ENCODE data around the gene TFB1M.

DNA sequence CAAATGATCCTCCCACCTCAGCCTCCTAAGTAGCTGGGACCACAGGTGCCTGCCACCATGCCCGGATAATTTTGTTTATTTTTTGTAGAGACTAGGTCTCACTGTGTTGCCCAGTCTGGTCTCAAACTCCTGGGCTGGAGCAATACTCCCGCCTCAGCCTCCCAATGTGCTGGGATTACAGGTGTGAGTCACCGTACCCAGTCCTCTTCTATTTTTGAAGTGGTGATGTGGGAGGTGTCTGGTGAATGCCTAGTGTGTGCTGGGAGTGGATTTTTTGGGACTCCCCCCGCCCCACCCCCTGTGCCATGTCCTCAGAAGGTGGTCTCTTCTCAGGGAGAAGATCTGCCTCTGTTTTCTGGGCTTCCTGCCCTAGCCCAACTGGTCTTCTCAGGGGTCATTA lies 98.4 kb downstream of the TFB1M start:
- TF ChIP-seq FOXP2 (optimal IDR thresholded peaks at IDR 0.05; ENCODE audit: control extremely low read depth, extremely low read length, insufficient read depth) (no peak), EZH2 (IDR thresholded peaks at IDR 0.05) (no peak), POLR2AphosphoS5 (IDR thresholded peaks at IDR 0.05; ENCODE audit: borderline replicate concordance, low read depth, low read length) (no peak)

Data from SK-N-MC (cell line).